Astrocyte (in vitro differentiated cells and primary cell): ENCODE results near the gene TKTL1.

Experiments used
- CTCF ChIP-seq: IDR thresholded peaks from 2 replicates; pipeline ENCODE4 v1.5.1; 2011; ENCODE audit warnings: low read depth, mild to moderate bottlenecking, inconsistent platforms, low read length, moderate library complexity; ENCODE audit not compliant: insufficient read depth
- EZH2 ChIP-seq: IDR thresholded peaks from 2 replicates; pipeline ENCODE4 v1.6.1; 2012; ENCODE audit warnings: mild to moderate bottlenecking, low read length, inconsistent platforms; ENCODE audit not compliant: insufficient read depth

- no peak for TF ChIP-seq CTCF
- no peak for TF ChIP-seq EZH2
These were observed 25.6 kb downstream of the TKTL1 start for GRCh38 chrX:154321152-154321551.
